Stimulated activated CD8-positive, alpha-beta memory T cell treated with anti-CD3 and anti-CD28 coated beads, Interleukin-12 subunit alpha, Interleukin-12 subunit beta, amount 100 ng/mL, for 1 hour (primary cell): Measurements from ENCODE around the gene ZNF556.
"Not testable (repeated sequence)": the region's sequence is repeated elsewhere in the genome, so short reads cannot be mapped to it uniquely, and the experiment has no call there.

ENCODE experiments used
- DNase-seq: peaks from one replicate; pipeline ENCODE4 v3.0.0-alpha.2; 2020; ENCODE audit warnings: low read depth

Gene ZNF556

DNA sequence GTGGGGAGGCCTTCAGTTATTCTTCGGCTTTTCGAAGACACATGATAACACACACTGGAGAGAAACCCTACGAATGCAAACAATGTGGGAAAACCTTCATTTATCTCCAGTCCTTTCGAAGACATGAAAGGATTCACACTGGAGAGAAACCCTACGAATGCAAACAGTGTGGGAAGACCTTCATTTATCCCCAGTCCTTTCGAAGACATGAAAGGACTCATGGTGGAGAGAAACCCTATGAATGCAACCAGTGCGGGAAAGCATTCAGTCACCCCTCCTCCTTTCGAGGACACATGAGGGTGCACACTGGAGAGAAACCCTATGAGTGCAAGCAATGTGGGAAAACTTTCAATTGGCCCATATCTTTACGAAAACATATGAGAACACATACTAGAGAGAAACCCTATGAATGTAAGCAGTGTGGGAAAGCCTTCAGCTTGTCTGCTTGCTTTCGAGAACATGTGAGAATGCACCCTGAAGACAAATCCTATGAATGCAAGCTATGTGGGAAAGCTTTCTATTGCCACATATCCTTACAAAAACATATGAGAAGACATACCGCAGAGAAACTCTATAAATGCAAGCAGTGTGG, 14.0 kb upstream of the ZNF556 start:
- DNase-seq: no peak

GRCh38 chr19:2854849-2855248, 12.3 kb upstream of the ZNF556 start:
- no peak for DNase-seq

DNA sequence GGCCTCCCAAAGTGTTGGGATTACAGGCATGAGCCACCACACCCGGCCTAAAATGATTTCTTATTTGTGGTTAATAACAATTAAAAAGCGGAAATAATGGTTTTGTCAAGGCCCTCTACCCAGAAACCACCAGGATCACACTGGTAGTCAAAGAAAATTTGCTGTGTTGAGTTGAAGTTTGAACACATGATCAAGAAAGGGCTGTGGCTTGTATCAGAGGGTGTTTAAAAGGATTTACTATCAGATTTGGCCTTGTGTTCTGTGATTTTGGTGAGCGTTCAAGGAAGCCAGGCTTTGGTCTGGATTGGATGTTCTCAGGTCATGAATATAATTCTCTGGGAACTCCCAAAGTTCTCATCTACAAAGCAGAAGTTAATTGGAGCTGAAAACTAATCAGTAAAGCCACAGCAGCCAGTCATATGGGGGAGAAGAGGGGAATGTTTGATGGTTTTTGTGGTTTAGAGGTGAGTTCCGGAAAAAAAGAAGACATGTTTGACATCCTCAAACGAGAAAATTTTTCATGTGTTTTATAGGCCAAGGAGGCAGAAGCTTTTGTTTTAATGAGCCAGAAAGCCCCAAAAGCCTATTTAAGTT, 10.6 kb upstream of the ZNF556 start:
- no peak for DNase-seq

- no peak for DNase-seq
These were observed 8.3 kb upstream of the ZNF556 start for GRCh38 chr19:2858864-2859263.

DNA sequence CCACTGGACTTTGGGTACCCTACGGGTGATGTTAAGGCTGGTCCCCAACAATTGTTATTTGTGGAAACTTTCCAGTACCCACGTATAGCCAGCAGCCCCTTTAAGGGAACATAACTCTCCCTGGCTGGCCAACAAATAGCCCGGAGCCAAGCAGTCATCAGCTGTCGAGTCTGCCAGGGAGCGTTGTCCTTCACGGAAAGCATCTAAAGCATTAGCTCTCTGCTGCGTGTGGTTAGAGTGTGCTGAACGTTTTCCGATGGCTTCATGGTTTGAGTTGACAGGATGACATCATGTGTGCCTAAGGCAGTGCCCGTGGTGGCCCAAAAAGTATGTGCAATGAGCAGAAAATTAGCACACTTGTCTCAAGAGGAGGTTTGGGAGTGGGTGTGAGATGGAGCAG, 3.3 kb upstream of the ZNF556 start:
- no peak for DNase-seq

DNA sequence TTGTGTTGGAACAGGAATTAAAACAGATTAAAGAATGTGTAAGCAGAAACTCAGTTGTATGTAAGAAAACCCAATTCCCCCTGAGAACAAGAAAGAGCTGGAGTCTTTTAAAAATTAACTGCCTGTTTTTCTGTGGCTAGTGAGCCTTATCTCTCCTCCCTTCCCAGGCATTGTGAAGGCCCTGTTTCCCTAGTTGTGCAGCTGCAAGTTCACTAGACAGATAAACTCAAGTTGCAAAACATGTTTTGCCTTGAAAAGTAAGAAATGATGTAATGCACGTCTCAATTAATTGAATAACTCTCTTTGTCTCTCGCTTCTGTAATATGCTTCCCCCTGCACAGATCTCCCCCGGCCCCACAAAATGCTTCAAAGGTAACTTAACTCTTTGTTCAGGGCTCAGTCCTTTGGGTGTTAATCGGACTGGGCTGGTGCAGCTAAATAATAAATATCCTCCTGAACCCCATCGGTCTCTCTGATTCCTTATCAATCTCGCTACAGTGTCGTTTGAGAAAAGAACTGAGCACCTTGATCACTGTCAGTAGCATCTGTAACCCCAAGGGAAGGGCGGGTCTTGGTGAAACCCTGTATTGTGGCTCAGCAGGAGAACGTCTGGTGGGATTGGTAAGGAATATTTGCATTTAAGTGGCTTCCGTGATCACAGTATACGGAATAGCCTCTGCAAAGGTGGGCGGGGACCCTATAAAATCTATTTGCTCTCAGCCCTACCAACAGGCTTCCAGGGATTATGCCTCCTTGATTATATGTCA, 1.6 kb upstream of the ZNF556 start:
- DNase-seq: no peak

DNA sequence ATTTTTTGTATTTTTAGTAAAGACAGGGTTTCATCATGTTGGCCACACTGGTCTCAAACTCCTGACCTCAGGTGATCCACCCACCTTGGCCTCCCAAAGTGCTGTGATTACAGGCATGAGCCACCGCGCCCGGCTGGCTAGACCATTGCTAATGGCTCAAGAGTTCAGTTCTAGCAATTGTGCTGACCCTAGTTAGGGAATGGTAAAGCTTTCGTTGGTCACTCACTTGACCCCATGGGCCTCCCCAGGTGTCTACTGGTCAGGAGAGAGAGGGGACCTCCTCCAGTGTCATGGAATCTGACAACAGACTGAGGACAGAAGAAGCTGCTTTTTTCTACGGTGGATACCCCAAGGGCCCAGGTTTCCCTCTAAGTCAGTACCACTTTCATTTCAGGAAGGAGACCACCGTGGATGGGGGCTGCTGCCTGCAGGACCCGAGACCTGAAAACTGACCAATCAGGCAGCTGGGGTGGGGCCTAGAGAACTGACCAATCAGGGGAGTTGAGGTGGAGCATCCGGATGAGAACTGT, 575 bp upstream of the ZNF556 start:
- no peak for DNase-seq

DNA sequence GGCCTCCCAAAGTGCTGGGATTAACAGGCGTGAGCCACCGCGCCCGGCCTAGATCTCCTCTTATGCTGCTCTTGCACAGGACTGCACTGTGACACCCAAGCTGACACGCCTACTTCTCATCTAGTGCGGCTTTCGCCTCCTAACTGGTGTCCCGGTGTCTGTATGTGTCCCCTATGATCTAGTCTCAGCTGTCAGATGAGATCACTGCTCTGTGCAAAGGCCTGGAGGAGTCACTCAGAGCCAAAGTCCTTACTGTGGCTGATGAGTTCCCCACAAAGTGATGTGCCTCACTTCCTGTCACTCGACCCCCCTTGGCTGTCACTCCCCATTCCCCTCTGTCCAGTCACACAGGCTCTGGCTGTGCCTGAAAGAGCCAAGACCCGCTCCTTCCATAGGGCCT, 2.5 kb downstream of the ZNF556 start:
- DNase-seq: no peak

- DNase-seq: not testable (repeated sequence)
These were observed 5.0 kb downstream of the ZNF556 start for GRCh38 chr19:2872175-2872574.

DNA sequence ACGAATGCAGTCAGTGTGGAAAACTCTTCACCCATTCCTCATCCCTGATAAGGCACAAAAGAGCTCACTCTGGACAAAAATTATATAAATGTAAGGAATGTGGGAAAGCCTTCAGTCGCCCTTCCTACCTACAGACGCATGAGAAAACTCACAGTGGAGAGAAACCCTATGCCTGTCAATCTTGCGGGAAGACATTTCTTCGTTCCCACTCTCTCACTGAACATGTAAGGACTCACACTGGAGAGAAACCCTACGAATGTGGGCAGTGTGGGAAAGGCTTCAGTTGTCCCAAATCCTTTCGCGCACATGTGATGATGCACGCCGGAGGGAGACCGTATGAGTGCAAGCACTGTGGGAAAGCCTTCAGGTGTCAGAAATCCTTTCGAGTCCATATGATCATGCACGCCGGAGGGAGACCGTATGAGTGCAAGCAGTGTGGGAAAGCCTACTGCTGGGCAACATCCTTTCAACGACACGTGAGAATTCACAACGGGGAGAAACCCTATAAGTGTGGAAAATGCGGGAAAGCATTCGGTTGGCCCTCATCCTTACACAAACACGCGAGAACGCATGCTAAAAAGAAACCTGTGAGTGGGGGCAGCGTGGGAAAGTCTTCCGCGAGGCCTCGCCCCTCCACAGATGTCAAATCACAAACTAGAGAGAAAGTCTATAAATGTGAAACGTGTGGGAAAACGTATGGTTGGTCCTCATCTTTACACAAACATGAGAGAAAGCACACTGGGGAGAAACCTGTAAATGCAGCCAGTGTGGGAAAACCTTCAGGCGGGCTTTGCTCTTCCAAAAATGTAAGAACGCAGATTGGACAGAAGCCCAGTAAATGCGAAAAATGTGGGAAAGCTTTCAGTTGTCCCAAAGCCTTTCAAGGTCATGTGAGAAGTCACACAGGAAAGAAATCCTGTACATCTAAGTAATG, 10.5 kb downstream of the ZNF556 start:
- DNase-seq: no peak

DNA sequence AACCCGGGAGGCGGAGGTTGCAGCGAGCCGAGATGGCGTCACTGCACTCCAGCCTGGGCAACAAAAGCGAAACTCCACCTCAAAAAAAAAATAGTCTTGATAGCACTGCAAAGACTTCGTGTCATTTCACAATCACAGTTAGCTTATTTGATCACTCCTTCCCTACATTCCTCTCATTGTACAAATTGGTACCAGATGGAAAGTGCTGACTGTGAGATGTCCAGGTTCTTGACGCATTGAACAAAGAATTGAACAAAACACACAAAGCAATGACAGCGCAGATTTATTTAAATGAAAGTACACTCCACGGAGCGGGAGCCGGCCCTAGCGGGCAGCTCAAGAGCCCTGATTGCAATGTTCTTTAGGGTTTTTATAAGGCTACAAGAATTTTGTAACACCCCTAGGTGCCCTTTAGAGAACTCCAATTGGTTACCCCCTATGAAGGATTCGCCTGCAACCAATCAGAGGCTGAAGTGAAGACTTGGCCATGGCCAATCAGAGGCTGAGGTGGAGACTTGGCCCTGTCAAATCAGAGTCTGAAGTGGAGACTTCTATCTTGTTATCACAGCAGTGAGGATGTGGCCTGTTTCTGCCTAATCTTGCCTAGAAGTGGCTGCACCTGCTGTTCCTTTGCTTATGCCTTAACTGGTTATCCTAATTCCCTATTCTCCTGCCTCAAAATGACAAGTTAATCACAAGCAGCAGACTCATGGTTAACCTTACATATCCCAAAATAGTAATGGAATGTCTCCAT, 16.7 kb downstream of the ZNF556 start:
- no peak for DNase-seq

- no peak for DNase-seq
These were observed 18.6 kb downstream of the ZNF556 start for GRCh38 chr19:2885736-2886135.

DNA sequence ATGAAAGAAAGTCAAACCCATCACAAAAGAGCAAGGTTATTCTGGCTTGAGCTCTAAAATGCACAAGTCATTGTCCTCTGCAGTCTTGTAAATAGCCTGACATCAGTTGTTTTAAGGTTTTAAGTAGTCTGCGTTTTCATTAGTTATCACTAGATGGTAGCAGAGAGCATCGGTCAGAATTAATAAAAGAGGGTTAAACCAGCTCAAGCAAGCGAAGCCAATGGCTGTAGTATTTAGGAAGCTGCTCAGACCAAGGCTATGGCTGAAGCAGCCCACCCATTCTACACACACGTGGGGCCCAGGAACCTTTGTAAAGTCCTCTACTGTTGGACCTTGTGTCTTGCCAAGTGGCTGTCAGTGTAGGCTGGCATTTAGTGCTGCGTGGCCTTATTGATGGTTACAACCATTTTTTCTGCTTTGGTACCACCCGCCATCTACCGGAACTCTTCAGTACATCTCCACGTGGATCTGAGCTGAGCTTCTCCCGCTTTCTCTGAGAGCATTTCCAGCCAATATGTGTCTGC, 20.3 kb downstream of the ZNF556 start:
- DNase-seq: no peak

DNA sequence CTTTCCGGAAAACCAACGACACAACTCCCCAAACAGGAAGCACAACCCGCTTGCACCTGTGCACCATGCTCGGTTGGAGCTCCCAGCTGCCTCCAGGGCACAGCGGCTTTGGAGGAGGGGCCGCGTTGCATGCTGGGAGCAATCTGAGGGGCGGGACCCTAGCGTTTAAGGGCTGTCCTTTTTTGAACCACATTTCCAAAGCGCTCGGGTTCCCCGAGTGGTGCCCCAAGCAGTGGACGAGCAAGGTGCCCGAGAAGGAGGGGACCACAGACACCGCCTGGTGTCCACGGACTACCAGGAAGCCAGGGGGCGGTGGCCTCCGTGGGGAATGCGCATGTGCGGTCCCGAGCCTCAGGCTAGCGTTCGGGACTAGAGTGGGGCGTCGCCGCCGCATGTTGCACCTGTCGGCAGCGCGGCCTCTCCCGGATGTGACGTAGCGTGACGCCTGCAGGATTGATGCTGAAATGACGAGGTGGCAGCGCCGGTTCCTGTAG, 21.6 kb downstream of the ZNF556 start:
- peak; percentile 22 for DNase-seq

DNA sequence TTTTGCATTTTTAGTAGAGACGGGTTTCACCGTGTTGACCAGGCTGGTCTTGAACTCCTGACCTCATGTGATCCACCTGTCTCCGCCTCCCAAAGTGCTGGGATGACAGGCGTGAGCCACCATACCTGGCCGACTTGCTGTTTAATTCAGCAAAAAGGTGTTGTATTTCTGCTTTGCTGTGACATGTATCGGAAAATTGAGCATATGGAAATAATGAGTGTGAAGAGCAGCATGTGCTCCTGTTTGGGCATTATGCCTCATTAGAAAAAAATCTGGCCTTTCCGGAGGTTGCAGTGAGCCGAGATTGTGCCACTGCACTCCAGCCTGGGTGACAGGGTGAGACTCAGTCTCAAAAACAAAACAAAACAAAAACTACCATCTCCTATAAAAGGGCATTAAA, 23.4 kb downstream of the ZNF556 start:
- not testable (repeated sequence) for DNase-seq

DNA sequence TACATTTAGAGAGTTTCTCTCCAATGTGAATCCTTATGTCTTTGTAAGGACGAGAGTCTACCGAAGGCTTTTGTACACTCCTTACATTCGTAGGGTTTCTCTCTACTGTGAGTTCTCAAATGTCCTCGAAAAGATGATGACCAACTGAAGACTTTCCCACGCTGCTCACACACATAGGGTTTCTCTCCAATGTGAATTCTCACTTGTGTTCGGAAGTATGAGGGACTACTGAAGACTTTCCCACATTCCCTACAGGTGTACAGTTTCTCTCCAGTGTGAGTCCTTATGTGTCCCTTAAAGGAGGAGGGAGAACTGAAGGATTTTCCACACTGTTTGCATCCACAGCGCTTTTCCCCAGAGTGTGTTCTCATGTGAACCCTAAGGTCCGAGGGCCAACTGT, 29.6 kb downstream of the ZNF556 start:
- no peak for DNase-seq

DNA sequence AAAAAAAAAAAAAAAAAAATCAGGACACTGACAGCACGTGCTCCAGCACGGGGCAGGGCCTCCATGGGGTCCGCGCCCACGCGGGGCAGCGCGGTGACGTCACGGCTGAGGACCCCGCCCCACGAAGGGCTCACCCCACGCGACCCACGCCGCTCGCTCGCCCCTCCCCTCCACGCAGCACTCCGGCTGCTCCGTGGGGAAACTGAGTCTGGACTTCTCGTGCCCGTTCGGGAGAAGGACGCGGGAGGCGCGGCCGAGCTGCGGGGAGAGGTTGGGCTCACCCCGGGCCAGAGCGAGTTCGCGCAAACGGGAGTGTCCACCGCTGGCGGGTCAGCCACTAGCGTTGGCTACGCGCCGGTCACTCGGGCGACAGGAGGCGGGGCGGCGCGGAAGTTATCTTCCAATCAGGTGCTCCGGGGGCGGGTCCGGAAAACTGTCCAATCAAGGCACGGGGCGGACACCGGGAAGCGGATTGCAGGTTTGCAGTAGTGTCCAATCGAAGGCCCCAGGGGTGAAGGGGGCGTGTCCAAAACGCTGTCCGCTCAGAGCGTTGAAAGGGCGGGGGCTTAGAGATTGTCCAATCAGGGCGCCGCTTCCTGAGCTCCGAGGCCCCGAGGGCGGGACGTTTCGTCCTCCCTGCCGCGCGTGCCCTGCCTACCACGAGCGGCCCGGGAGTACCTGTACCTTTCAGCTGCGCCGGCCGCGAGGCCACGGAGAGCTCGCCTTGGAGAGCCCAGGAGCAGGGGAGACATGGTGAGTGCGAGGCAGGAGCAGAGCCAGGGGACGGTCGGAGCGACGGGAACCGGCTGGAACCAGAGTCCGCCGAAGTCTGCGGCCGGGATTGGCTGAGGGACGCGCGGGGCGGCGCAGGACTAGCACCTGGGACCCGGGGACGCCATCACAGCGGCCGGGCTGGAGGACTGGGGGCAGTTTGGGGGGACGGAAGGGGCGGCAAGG, 33.4 kb downstream of the ZNF556 start, which contains the start of gene ZNF57:
Gene ZNF57, plus strand, starts transcription at position 633 of the 957 bp plus-strand sequence. Its CDS starts 118 bp downstream, at position 751.
- peak; percentile 95 for DNase-seq

DNA sequence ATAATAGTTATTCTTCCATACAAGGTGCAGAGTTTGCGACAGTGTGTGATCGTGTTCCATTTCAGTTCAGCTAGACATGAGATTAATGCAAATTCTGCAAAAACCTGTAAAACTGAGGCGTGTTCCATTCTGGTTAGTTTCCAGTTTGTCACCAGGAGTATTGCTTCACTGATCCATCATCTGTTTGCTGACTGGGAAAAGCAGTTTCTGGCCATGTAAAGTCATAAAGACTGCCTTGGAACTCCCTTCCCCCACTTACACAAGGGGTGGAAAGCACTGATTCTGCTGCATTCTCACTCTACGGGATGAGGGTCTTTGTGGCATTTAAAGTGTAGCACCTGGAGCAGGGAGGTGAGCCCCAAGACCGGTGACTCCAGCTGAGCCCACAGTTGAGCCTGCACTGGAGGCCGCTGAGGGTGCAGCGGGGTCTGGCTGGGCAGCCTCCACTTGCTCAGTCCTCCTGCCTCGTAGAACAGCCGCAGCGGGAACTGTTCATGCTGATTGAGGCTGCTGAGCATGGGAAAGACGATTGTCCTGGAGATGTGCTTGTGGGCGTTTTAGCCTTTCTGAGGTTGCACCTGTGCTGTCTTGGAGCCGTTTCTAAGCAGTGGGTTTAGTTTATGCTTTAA, 35.6 kb downstream of the ZNF556 start:
- DNase-seq: no peak

GRCh38 chr19:2903326-2903725, 36.2 kb downstream of the ZNF556 start:
- not testable (repeated sequence) for DNase-seq
